Fibroblast of lung (primary cell): ENCODE data around the gene ANKRD44.

Experiments used
- CTCF ChIP-seq, 2 donors: IDR thresholded peaks in 1 of 2; conservative IDR thresholded peaks in 1 of 2; 1 replicate in 1 of 2; 2 replicates in 1 of 2; pipeline ENCODE4 v1.5.1; 2011 to 2012; ENCODE audit warnings: low read length in 2 of 2, control low read depth in 1 of 2, inconsistent platforms in 1 of 2, low read depth in 1 of 2, mild to moderate bottlenecking in 1 of 2
- EZH2 ChIP-seq: IDR thresholded peaks from 2 replicates; pipeline ENCODE4 v1.5.1; 2012; ENCODE audit warnings: low read length, control low read depth, mild to moderate bottlenecking; ENCODE audit errors: missing control alignments

GRCh38 chr2:197054437-197054836 is 256.1 kb downstream of the ANKRD44 start:
- TF ChIP-seq EZH2 (no peak), CTCF (conservative IDR thresholded peaks at IDR 0.05 in 1 of 2, IDR thresholded peaks at IDR 0.05 in 1 of 2; ENCODE audit: low read depth in 1 of 2, low read length in 2 of 2) (no peak)
